HUES64 (cell line): ENCODE measurements around the gene RNF157.

Source experiments
- H3K27ac ChIP-seq: 2 replicates; pipeline ENCODE4 v1.7.0; 2013; ENCODE audit warnings: low read depth, low read length, inconsistent platforms
- H3K27me3 ChIP-seq: 2 replicates; pipeline ENCODE4 v1.6.1; 2013; ENCODE audit warnings: mild to moderate bottlenecking, low read length; ENCODE audit not compliant: insufficient read depth
- H3K36me3 ChIP-seq: 2 replicates; pipeline ENCODE4 v1.6.1; 2013; ENCODE audit warnings: mild to moderate bottlenecking, low read length; ENCODE audit not compliant: insufficient read depth
- H3K4me1 ChIP-seq: 2 replicates; pipeline ENCODE4 v1.6.1; 2013; ENCODE audit warnings: mild to moderate bottlenecking, low read length, moderate library complexity; ENCODE audit not compliant: insufficient read depth
- H3K4me3 ChIP-seq: 2 replicates; pipeline ENCODE4 v1.5.1; 2013; ENCODE audit warnings: mild to moderate bottlenecking, low read length, moderate library complexity
- H3K9ac ChIP-seq: 2 replicates; pipeline ENCODE4 v1.6.1; 2013; ENCODE audit warnings: mild to moderate bottlenecking, low read depth, low read length
- H3K9me3 ChIP-seq: 2 replicates; pipeline ENCODE4 v1.6.1; 2013; ENCODE audit warnings: low read depth, low read length; ENCODE audit not compliant: insufficient read depth
- WGBS: fragments of 150-250, 120-280 bp; methylation state at CpG from one replicate; pipeline ENCODE4 v1.1.7; 2013; ENCODE audit warnings: missing lambda C conversion rate; 5-methylcytosine and 5-hydroxymethylcytosine counted together

RNF157 gene

GRCh38 chr17:76140661-76141211, 99.6 kb downstream of the RNF157 start:
- H3K9me3 ChIP-seq, result no peaks in the 10 kb centered on the region
- H3K36me3 ChIP-seq, result no peaks in the 10 kb centered on the region
- peaks cover 92% of the 10 kb centered on the region for H3K27me3 ChIP-seq
- no peak overlapping the region for H3K9ac ChIP-seq
- H3K27ac ChIP-seq, result no peak overlapping the region
- WGBS, result 3% methylated on average over 22 of the region's 24 CpGs
- H3K4me1 ChIP-seq, result peaks cover 58% of the 10 kb centered on the region
- peak overlapping the region; percentile 60 for H3K4me3 ChIP-seq

- Histone ChIP-seq H3K4me1 (peaks cover 64% of the 10 kb centered on the region), H3K27me3 (peaks cover 92% of the 10 kb centered on the region), H3K27ac (no peak overlapping the region), H3K9ac (no peak overlapping the region), H3K36me3 (no peaks in the 10 kb centered on the region), H3K4me3 (peak overlapping the region; percentile 60), H3K9me3 (no peaks in the 10 kb centered on the region)
- WGBS, result 3% methylated on average over 74 of the region's 78 CpGs
These were observed 100.3 kb downstream of the RNF157 start for GRCh38 chr17:76139801-76140660.

GRCh38 chr17:76138896-76139752, 101.2 kb downstream of the RNF157 start:
- no peaks in the 10 kb centered on the region for H3K36me3 ChIP-seq
- H3K27ac ChIP-seq, result peak overlapping the region; percentile 35; the same call in 1 of the 2 replicates
- 10% methylated on average over 15 of the region's 15 CpGs for WGBS
- H3K4me3 ChIP-seq, result peak overlapping the region; percentile 60
- H3K9me3 ChIP-seq, result no peaks in the 10 kb centered on the region
- H3K27me3 ChIP-seq, result peaks cover 98% of the 10 kb centered on the region
- peaks cover 62% of the 10 kb centered on the region for H3K4me1 ChIP-seq
- no peak overlapping the region for H3K9ac ChIP-seq

- H3K36me3 ChIP-seq, result no peaks in the 10 kb centered on the region
- no peaks in the 10 kb centered on the region for H3K9me3 ChIP-seq
- WGBS, result under 1% methylated on average over 20 of the region's 23 CpGs
- H3K27ac ChIP-seq, result peak overlapping the region; percentile 35; the same call in 1 of the 2 replicates
- H3K4me1 ChIP-seq, result peaks cover 60% of the 10 kb centered on the region
- peak overlapping the region; percentile 60 for H3K4me3 ChIP-seq
- peaks cover 99% of the 10 kb centered on the region for H3K27me3 ChIP-seq
- H3K9ac ChIP-seq, result no peak overlapping the region
These were observed 101.9 kb downstream of the RNF157 start for GRCh38 chr17:76138234-76138895.

- H3K27ac ChIP-seq, result no peak overlapping the region
- no peaks in the 10 kb centered on the region for H3K36me3 ChIP-seq
- H3K27me3 ChIP-seq, result peaks cover 99% of the 10 kb centered on the region
- H3K9me3 ChIP-seq, result no peaks in the 10 kb centered on the region
- peaks cover 52% of the 10 kb centered on the region for H3K4me1 ChIP-seq
- H3K9ac ChIP-seq, result no peak overlapping the region
- 7% methylated on average over 54 of the region's 54 CpGs for WGBS
- H3K4me3 ChIP-seq, result peak overlapping the region; percentile 60
These were observed 102.7 kb downstream of the RNF157 start for GRCh38 chr17:76137351-76138233.

- H3K9ac ChIP-seq, result no peak overlapping the region
- peaks cover 49% of the 10 kb centered on the region for H3K4me1 ChIP-seq
- no peak overlapping the region for H3K27ac ChIP-seq
- no peak overlapping the region for H3K4me3 ChIP-seq
- no peaks in the 10 kb centered on the region for H3K9me3 ChIP-seq
- H3K27me3 ChIP-seq, result peaks cover 96% of the 10 kb centered on the region
- H3K36me3 ChIP-seq, result no peaks in the 10 kb centered on the region
- WGBS, result 5% methylated on average over 7 of the region's 7 CpGs
These were observed 103.3 kb downstream of the RNF157 start for GRCh38 chr17:76137001-76137350.

- Histone ChIP-seq H3K9me3 (no peaks in the 10 kb centered on the region), H3K4me1 (peaks cover 50% of the 10 kb centered on the region), H3K36me3 (no peaks in the 10 kb centered on the region), H3K9ac (no peak overlapping the region), H3K4me3 (no peak overlapping the region; the same call in 1 of the 2 replicates), H3K27ac (no peak overlapping the region), H3K27me3 (peaks cover 96% of the 10 kb centered on the region)
- WGBS, result 11% methylated on average over 16 of the region's 16 CpGs
These were observed 103.9 kb downstream of the RNF157 start for GRCh38 chr17:76136276-76137000.

- WGBS, result 9% methylated on average over 7 of the region's 8 CpGs
- Histone ChIP-seq H3K9me3 (no peaks in the 10 kb centered on the region), H3K36me3 (no peaks in the 10 kb centered on the region), H3K4me1 (peaks cover 55% of the 10 kb centered on the region), H3K9ac (no peak overlapping the region), H3K27ac (peak overlapping the region; percentile 64; the same call in 1 of the 2 replicates), H3K4me3 (peak overlapping the region; percentile 36; the same call in 1 of the 2 replicates), H3K27me3 (peaks cover 97% of the 10 kb centered on the region)
These were observed 104.5 kb downstream of the RNF157 start for GRCh38 chr17:76135810-76136188.

- no peaks in the 10 kb centered on the region for H3K36me3 ChIP-seq
- 4% methylated on average over 20 of the region's 22 CpGs for WGBS
- peak overlapping the region; percentile 51; the same call in 1 of the 2 replicates for H3K9ac ChIP-seq
- H3K9me3 ChIP-seq, result no peaks in the 10 kb centered on the region
- peaks cover 57% of the 10 kb centered on the region for H3K4me1 ChIP-seq
- peak overlapping the region; percentile 36 for H3K4me3 ChIP-seq
- H3K27me3 ChIP-seq, result peaks cover 97% of the 10 kb centered on the region
- H3K27ac ChIP-seq, result peak overlapping the region; percentile 86; the same call in 1 of the 2 replicates
These were observed 105.1 kb downstream of the RNF157 start for GRCh38 chr17:76134911-76135809.
